B cell (primary cell): ENCODE results near the gene ERC2. TPM values are rescaled to one million over a fixed set of nuclear protein-coding genes. Genes with fewer than 3 reads are reported as not detected.

Experiments used
- ATAC-seq: fragments of 200-7000 bp; cut with Tn5 transposase; one replicate; pipeline ENCODE4 v1.10.0; 2021; ENCODE audit warnings: low read depth, mild to moderate bottlenecking, moderate number of reproducible peaks, moderate library complexity
- CTCF ChIA-PET: fragments of 350-600 bp; sonication (Branson Sonifier 250); formaldehyde crosslinking; loops from one replicate; lab custom pipeline; 2021; ENCODE audit warnings: antibody characterized with exemption, inconsistent platforms; lab: Charles Lee
- POLR2A ChIA-PET: fragments of 350-600 bp; sonication (Branson Sonifier 250); formaldehyde crosslinking; loops from one replicate; lab custom pipeline; 2021; ENCODE audit warnings: antibody characterized with exemption; lab: Charles Lee
- DNase-seq: peaks from one replicate; pipeline ENCODE4 v3.0.0; 2013
- H2AFZ ChIP-seq: 2 replicates; pipeline ENCODE4 v1.6.1; 2012; ENCODE audit warnings: mild to moderate bottlenecking, low read depth, low read length; ENCODE audit not compliant: insufficient read depth, poor library complexity, severe bottlenecking
- H3K27ac ChIP-seq, 2 donors: 1 replicate in 1 of 2; 2 replicates in 1 of 2; pipeline ENCODE4 v1.5.1; 2012 to 2013; ENCODE audit warnings: low read length in 2 of 2, mild to moderate bottlenecking in 2 of 2, moderate library complexity in 1 of 2
- H3K27me3 ChIP-seq, 4 experiments: fragments of 200-600 bp in 1 of 4; sonication (generic) in 1 of 4; replicated peaks in 1 of 4; 1 replicate in 2 of 4; 2 replicates in 2 of 4; pipeline versions ENCODE4 v1.6.1 to v1.7.0; 2013 to 2016; ENCODE audit warnings: low read length in 3 of 4, mild to moderate bottlenecking in 2 of 4, mixed read lengths in 1 of 4, moderate library complexity in 1 of 4; ENCODE audit not compliant: insufficient read depth in 4 of 4, control insufficient read depth in 3 of 4; ENCODE audit errors: control extremely low read depth in 1 of 4
- H3K36me3 ChIP-seq, 2 experiments: replicated peaks in 1 of 2; 1 replicate in 1 of 2; 2 replicates in 1 of 2; pipeline versions ENCODE4 v1.6.1 to v1.7.1; 2013; ENCODE audit warnings: low read length in 1 of 2; ENCODE audit not compliant: insufficient read depth in 2 of 2, control insufficient read depth in 1 of 2; ENCODE audit errors: control extremely low read depth in 1 of 2, extremely low read depth in 1 of 2
- H3K4me1 ChIP-seq, 2 donors: fragments of 200-600 bp in 1 of 2; sonication (generic) in 1 of 2; 1 replicate in 1 of 2; 2 replicates in 1 of 2; pipeline versions ENCODE4 v1.5.1 to v1.6.1; 2013 to 2017; ENCODE audit warnings: low read length in 2 of 2; ENCODE audit not compliant: control insufficient read depth in 2 of 2, insufficient read depth in 2 of 2
- H3K4me2 ChIP-seq: replicated peaks from 2 replicates; pipeline ENCODE3; 2012; ENCODE audit warnings: mild to moderate bottlenecking, low read depth, low read length; ENCODE audit not compliant: poor library complexity, severe bottlenecking
- H3K4me3 ChIP-seq, 5 experiments: fragments of 200-600 bp in 1 of 5; sonication (generic) in 1 of 5; 1 replicate in 3 of 5; 2 replicates in 2 of 5; pipeline versions ENCODE4 v1.5.1 to v1.7.0; 2011 to 2016; ENCODE audit warnings: low read length in 4 of 5, mild to moderate bottlenecking in 4 of 5, low read depth in 2 of 5, control low read depth in 1 of 5, moderate library complexity in 1 of 5; ENCODE audit not compliant: insufficient read depth in 1 of 5; ENCODE audit errors: control extremely low read depth in 1 of 5, extremely low read depth in 1 of 5
- H3K79me2 ChIP-seq: fragments of 200-600 bp; sonication (generic); one replicate; pipeline ENCODE4 v1.6.0; 2016; ENCODE audit warnings: low read length; ENCODE audit not compliant: control insufficient read depth, insufficient read depth
- H3K9ac ChIP-seq: fragments of 200-600 bp; sonication (generic); 2 replicates; pipeline ENCODE4 v1.6.1; 2017; ENCODE audit warnings: mild to moderate bottlenecking, low read length, moderate library complexity
- H3K9me3 ChIP-seq, 3 donors: one replicate each; pipeline versions ENCODE4 v1.6.1 to v1.7.1; 2013; ENCODE audit warnings: low read length in 2 of 3; ENCODE audit not compliant: control insufficient read depth in 2 of 3, insufficient read depth in 1 of 3; ENCODE audit errors: control extremely low read depth in 1 of 3
- H4K20me1 ChIP-seq: 2 replicates; pipeline ENCODE4 v1.6.0; 2012; ENCODE audit warnings: mild to moderate bottlenecking, low read length; ENCODE audit not compliant: insufficient read depth, control insufficient read depth, poor library complexity, severe bottlenecking
- H3K27ac Mint-ChIP-seq: one replicate; pipeline ENCODE4 v1.8.0; 2021; ENCODE audit warnings: mixed read lengths
- H3K27me3 Mint-ChIP-seq: one replicate; pipeline ENCODE4 v1.8.0; 2021; ENCODE audit warnings: mixed read lengths
- H3K4me1 Mint-ChIP-seq: one replicate; pipeline ENCODE4 v1.8.0; 2021; ENCODE audit warnings: mixed read lengths
- H3K4me3 Mint-ChIP-seq: one replicate; pipeline ENCODE4 v1.8.0; 2021; ENCODE audit warnings: mixed read lengths
- H3K9me3 Mint-ChIP-seq: one replicate; pipeline ENCODE4 v1.8.0; 2022; ENCODE audit warnings: mixed read lengths; ENCODE audit not compliant: insufficient read depth
- CTCF ChIP-seq: fragments of 200-600 bp; IDR thresholded peaks from one replicate; pipeline ENCODE4 v1.8.0; 2022; ENCODE audit warnings: antibody characterized with exemption, mild to moderate bottlenecking
- EZH2 ChIP-seq: IDR thresholded peaks from 2 replicates; pipeline ENCODE4 v1.6.1; 2012; ENCODE audit warnings: borderline replicate concordance, low read depth, mild to moderate bottlenecking, moderate library complexity, low read length; ENCODE audit not compliant: insufficient read depth, poor library complexity, severe bottlenecking
- WGBS: methylation state at CpG from one replicate; pipeline ENCODE4 v1.1.5; 2013; ENCODE audit warnings: missing lambda C conversion rate; ENCODE audit not compliant: insufficient coverage; 5-methylcytosine and 5-hydroxymethylcytosine counted together
- intact Hi-C: fragments of 100-400 bp; cut with micrococcal nuclease; formaldehyde crosslinking; loops from one replicate; pipeline ENCODE4 v1.10.0; 2022
- polyA plus RNA-seq: library from polyadenylated mRNA; depleted of rRNA; stranded (reverse); fragments of >200 nt; gene quantifications from 2 replicates; pipeline ENCODE4 v1.2.3, GENCODE V29; 2012
- total RNA-seq, 2 donors: library from RNA; stranded (reverse); fragments of 120-200 nt in 1 of 2; gene quantifications; 1 replicate in 1 of 2; 2 replicates in 1 of 2; pipeline versions ENCODE4 v1.2.3 to v1.2.4, GENCODE V29; 2013 to 2022

The ERC2 gene
- total and polyA plus RNA-seq, 2 donors (not counting 1 experiment from before 2014, with no cell fraction given) = not detected

- POLR2A ChIA-PET = no interaction called here
- no peak overlapping the region for H3K4me3 Mint-ChIP-seq
Measured at GRCh38 chr3:55959471-55960080, 508.7 kb downstream of the ERC2 start.

GRCh38 chr3:55958605-55959004, 509.7 kb downstream of the ERC2 start:
- Histone ChIP-seq H3K27me3 (no peaks in the 10 kb centered on the region), H3K4me2 (no peak overlapping the region), H2AFZ (no peak overlapping the region), H3K9me3 (peaks cover 0 to 9% (median 0%) of the 10 kb centered on the region in 3 donors), H3K27ac (no peak overlapping the region), H3K79me2 (no peaks in the 10 kb centered on the region), H3K4me3 (no peak overlapping the region), H3K4me1 (no peaks in the 10 kb centered on the region), H4K20me1 (no peaks in the 10 kb centered on the region), H3K9ac (no peak overlapping the region), H3K36me3 (no peaks in the 10 kb centered on the region)
- Mint-ChIP-seq H3K27me3 (peaks cover 4% of the 10 kb centered on the region), H3K9me3 (no peaks in the 10 kb centered on the region), H3K4me1 (no peaks in the 10 kb centered on the region), H3K27ac (no peak overlapping the region), H3K4me3 (no peak overlapping the region)
- DNase-seq (no peak), ATAC-seq (no peak)
- CTCF ChIA-PET = no interaction called here
- intact Hi-C loops = no loop called here
- no peak for TF ChIP-seq CTCF
- no peak for TF ChIP-seq EZH2
- 89% methylated on average over 8 of the region's 8 CpGs for WGBS
- POLR2A ChIA-PET = no interaction called here

More at GRCh38 chr3:55959471-55960080, 508.7 kb downstream of the ERC2 start:
- Mint-ChIP-seq H3K4me1 (no peaks in the 10 kb centered on the region), H3K9me3 (no peaks in the 10 kb centered on the region), H3K27me3 (peaks cover 4% of the 10 kb centered on the region), H3K27ac (no peak overlapping the region)
- Histone ChIP-seq H3K36me3 (no peaks in the 10 kb centered on the region), H3K9me3 (peaks cover 0 to 9% (median 0%) of the 10 kb centered on the region in 3 donors), H4K20me1 (no peaks in the 10 kb centered on the region), H3K4me1 (no peaks in the 10 kb centered on the region), H3K27ac (no peak overlapping the region), H3K79me2 (no peaks in the 10 kb centered on the region), H3K4me2 (no peak overlapping the region), H3K27me3 (no peaks in the 10 kb centered on the region), H3K9ac (no peak overlapping the region), H3K4me3 (no peak overlapping the region), H2AFZ (no peak overlapping the region)
- no peak for DNase-seq
- intact Hi-C loops = no loop called here
- TF ChIP-seq EZH2 (no peak), CTCF (no peak)
- ATAC-seq = no peak
- CTCF ChIA-PET = no interaction called here
- 97% methylated on average over 3 of the region's 7 CpGs for WGBS
